GM18873 (cell line): ENCODE data around the gene CYP19A1.
A peak's percentile ranks its signal among the peaks of the same experiment; 100 is the strongest.

Experiments used
- ATAC-seq: cut with Tn5 transposase; IDR thresholded peaks from one replicate; pipeline ENCODE4 v1.9.1; 2021; ENCODE audit warnings: mild to moderate bottlenecking, moderate library complexity, moderate number of reproducible peaks; ENCODE audit not compliant: unreplicated experiment, low FRiP score

CYP19A1 gene

GRCh38 chr15:51338496-51338895, at the start of gene CYP19A1:
TSS of gene CYP19A1 (minus strand) at chr15:51338596. CDS start at chr15:51242912, 95,684 bp downstream.
- no peak for ATAC-seq

- no peak for ATAC-seq
Observed at GRCh38 chr15:51387699-51388041, 49.3 kb upstream of the CYP19A1 start.

DNA sequence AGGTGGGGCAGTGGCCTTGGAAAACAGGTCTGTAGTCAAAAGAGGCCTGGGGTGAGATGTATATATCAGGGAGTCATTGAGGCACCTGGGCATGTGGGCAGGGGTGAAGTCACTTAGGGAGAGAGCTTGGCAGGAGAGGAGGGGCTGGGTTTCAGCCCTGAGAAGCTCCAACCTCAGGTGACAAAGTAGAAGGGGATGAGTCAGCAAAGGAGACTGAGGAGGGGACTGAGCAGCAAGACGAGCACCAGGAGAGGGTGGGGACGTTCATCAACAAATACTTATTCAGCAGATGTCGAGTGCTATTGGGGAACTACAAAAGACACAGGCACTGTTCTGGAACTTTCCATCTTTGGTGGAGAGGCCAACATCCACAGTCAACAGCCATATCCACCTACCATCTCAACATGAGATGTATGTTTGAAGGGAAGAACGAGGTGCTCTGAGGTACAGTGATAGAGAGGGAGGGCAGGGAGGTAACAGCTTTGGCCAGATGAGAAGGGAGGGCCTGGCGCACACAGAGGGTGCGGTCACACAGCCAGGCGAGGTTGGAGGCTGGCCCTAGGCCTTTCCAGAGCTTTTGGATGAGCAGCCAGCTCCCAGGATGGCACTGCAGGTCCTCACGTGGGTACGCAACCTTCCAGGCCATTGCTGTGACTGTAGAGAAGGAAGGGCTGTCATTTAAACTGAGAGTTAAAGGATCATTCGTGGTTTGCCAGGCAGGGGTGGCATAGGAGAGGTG, 48.7 kb upstream of the CYP19A1 start:
- ATAC-seq, result no peak

- no peak for ATAC-seq
Observed at GRCh38 chr15:51386486-51386885, 48.1 kb upstream of the CYP19A1 start.

DNA sequence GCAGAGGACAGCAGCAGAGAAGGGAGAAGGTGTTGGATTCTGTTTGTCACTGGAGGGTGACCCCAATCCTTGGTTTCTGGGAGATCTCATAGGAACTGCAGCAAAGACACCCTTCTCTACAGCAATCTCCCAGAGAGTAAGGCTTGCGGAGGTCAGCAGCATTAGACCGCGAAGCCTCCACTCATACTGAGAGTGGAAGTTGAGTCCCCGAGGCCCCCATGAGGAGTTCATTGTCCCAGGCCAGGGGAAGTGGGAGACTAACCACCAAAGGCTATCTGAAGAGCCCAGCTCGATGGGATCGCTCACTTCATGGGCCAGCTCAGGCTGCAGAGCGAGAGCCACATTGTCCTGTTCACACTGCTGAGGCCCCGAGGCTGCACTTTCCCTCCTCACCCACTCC, 47.6 kb upstream of the CYP19A1 start:
- no peak for ATAC-seq

DNA sequence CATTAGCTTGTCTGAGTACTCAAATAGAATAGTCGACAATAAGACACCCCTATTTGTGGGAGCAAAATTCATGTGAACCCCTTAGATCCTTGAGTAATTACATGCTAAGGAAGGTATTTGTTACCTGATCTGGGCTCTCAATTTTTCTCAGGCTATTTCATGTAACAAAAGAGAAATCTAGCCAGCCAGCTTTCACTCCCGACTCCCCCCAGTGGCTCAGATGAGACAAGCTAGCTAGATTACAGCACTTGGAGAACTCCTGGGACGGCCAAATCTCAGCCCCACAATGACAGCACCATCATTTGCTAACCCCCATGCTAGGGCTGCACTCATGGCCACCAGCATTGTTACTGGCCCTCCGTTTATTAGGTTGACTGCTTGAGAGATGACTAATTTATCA, 44.4 kb upstream of the CYP19A1 start:
- ATAC-seq, result no peak

GRCh38 chr15:51380999-51381806, 42.8 kb upstream of the CYP19A1 start:
- ATAC-seq, result peak; percentile 60

DNA sequence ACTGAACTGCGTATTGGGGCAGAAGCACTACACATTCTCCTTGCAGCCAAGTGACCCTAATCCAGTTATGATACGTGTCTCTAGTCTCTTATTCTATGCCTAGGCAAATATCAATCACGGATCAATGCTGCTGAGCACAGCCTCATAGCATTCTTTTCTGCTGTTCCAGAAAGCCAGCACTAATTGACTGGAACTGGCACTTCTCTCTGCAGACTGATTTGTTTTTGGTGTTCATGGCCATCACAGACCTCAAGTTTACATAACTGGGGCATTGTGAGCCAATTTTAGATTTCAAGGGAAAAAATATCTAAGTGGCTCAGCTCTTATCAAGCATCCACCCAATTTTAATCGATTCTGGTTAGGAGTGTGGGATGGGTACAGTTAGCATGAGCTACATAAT, 41.0 kb upstream of the CYP19A1 start:
- ATAC-seq, result no peak

- no peak for ATAC-seq
Observed at GRCh38 chr15:51378406-51378805, 40.0 kb upstream of the CYP19A1 start.

GRCh38 chr15:51377038-51377786, 38.8 kb upstream of the CYP19A1 start:
- ATAC-seq, result no peak

DNA sequence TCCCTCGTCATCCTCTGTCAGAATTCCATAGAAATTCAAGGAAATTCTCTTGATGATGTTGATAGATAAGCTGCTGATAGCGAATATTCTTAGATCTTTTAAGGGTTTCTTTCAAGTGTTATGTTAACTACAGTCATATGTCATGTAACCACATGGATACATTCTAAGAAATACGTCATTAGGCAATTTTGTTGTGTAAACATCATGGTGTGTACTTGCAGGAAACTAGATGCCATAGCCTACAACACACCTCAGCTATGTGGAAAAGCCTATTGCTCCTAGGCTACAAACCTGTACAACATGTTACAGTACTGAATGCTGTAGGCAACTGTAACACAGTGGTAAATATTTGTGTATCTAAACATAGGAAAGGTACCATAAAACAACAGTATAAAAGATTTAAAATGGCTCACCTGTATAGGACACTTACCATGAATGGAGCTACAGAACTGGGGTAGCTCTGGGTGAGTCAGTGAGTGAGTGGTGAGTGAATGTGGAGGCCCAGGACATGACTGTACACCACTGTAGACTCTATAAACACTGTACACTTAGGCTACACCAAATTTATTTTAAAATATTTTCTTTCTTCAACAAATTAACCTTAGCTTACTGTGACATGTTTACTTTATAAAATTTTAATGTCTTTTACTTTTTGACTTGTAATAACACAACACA, 37.7 kb upstream of the CYP19A1 start:
- no peak for ATAC-seq

- ATAC-seq, result no peak
Observed at GRCh38 chr15:51374131-51374530, 35.7 kb upstream of the CYP19A1 start.

- no peak for ATAC-seq
Observed at GRCh38 chr15:51371266-51371665, 32.9 kb upstream of the CYP19A1 start.

GRCh38 chr15:51369451-51369761, 31.0 kb upstream of the CYP19A1 start:
- ATAC-seq, result no peak

DNA sequence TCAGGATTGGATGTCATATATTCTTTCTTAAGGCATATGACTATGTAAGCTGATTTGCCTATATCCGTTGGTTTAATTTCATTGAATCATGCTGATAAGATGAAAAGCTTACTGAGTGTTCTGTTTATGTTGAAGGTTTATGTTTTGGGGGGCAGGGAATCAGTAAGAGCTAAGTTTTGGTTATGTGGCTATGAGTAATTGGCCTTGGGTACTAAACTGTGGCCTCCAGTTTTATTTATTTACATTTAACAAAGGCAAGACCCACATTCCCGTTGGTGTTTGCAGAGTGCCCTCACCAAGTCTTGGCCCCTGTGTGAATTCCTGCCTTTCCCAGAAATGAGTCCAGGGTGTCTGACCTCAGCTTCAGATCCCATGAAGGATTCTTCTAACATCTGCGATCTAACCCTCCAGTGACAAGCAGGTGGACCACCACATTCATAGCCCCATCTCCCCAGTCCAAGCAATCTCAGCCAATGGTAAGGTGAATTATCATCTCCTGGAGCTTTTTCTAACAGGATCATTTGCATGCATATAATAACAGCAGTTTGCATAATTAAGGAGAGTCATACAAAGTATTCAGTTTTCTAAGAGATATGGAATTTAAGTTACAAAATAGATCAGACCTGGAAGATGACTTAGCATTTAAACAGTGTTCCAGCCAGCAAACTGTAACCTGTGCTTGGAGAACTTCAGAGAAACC, 30.5 kb upstream of the CYP19A1 start:
- no peak for ATAC-seq

DNA sequence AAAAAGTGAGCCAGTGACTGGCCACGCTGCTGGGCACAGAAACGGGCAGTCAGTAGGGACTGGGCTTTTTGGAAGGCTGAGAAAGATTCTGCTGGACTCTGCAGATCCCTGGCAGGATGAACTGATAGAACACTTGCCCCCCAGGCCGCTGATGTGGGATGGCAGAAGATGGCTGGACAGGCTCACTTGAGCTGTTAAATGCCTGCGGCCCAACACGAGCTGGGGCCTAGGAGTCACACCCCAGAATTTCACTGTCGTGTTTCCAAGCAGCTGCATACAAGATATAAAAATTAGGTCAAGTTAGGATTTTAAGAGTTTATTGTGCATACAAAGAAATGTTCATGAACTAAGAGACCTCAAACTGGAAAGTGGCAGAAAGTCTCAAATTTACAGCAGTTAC, 29.9 kb upstream of the CYP19A1 start:
- ATAC-seq, result no peak

GRCh38 chr15:51367322-51367976, 29.1 kb upstream of the CYP19A1 start:
- ATAC-seq, result no peak

- no peak for ATAC-seq
Observed at GRCh38 chr15:51366920-51367319, 28.5 kb upstream of the CYP19A1 start.

DNA sequence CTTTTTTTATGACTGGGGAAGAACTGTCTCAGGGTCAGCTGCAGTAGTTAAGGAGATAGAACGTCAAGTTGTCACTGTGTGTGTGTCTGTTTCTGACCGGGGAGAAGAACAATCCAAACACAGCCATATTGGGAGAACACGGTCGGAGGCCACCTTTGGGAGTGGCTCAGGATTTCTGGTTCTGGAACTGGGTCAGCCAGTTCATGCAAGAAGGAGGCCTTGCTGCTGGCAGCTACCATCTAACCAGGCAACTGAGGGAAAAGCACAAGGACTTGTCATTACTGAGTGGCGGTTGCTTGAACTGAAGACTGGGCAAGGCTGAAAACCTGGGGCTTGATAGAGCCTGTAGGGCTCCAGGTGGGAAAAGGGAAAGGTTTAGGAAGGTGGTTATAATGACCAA, 27.7 kb upstream of the CYP19A1 start:
- no peak for ATAC-seq

GRCh38 chr15:51365417-51365816, 27.0 kb upstream of the CYP19A1 start:
- no peak for ATAC-seq
